Neural crest cell (in vitro differentiated cells): ENCODE data around the gene SLC5A4. TPM values are rescaled to one million over a fixed set of nuclear protein-coding genes. Genes with fewer than 3 reads are reported as not detected.
"Not testable (repeated sequence)": the region's sequence is repeated elsewhere in the genome, so short reads cannot be mapped to it uniquely, and the experiment has no call there.

Source experiments
- DNase-seq: peaks from one replicate; pipeline ENCODE4 v3.0.0; 2021; ENCODE audit warnings: low read depth, mixed read lengths, low spot score
- H3K27ac Mint-ChIP-seq: one replicate; pipeline ENCODE4 v1.8.0; 2021; ENCODE audit warnings: mild to moderate bottlenecking, mixed read lengths; ENCODE audit not compliant: unreplicated experiment
- H3K27me3 Mint-ChIP-seq: 2 replicates; pipeline ENCODE4 v1.8.0; 2021; ENCODE audit warnings: low read depth, mild to moderate bottlenecking, mixed read lengths
- H3K36me3 Mint-ChIP-seq: 2 replicates; pipeline ENCODE4 v1.8.0; 2021; ENCODE audit warnings: low read depth, mild to moderate bottlenecking, mixed read lengths
- H3K4me1 Mint-ChIP-seq: 2 replicates; pipeline ENCODE4 v1.8.0; 2021; ENCODE audit warnings: mixed read lengths
- H3K4me3 Mint-ChIP-seq: one replicate; pipeline ENCODE4 v1.8.0; 2021; ENCODE audit warnings: mild to moderate bottlenecking, mixed read lengths
- H3K9me3 Mint-ChIP-seq: 2 replicates; pipeline ENCODE4 v1.8.0; 2021; ENCODE audit warnings: mixed read lengths
- CTCF ChIP-seq: fragments of 200-600 bp; sonication (generic); conservative IDR thresholded peaks from 2 replicates; pipeline ENCODE4 v1.5.0; 2021; ENCODE audit warnings: antibody characterized with exemption, mild to moderate bottlenecking
- total RNA-seq: library from RNA; stranded (reverse); gene quantifications from 2 replicates; pipeline ENCODE4 v1.2.1, GENCODE V29; 2021

The SLC5A4 gene
- total RNA-seq, 1 donor from 2014 or later: 0.23 TPM

DNA sequence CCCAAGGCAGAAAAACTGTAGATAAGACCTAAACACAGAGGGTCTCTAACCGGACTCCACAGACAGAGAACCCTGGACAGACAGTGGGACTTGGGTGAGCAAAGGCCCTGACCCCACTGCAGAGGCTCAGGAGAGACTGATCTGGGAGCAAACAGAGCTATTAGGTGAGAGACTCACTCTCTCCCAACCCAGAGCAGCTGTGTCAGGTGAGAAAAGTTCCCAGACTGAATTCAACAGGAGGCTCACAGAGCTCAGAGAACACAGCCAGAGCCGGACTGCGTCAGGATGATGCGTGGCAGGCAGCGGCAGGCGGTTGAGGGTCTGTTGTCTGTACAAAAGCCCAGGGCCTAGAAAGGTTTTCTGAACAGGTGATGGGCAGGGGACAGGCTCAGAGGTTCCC is 55.8 kb downstream of the SLC5A4 start:
- Mint-ChIP-seq H3K4me1 (peaks cover 7% of the 10 kb centered on the region), H3K27ac (no peak overlapping the region), H3K36me3 (no peaks in the 10 kb centered on the region), H3K9me3 (no peaks in the 10 kb centered on the region), H3K4me3 (no peak overlapping the region), H3K27me3 (peaks cover 80% of the 10 kb centered on the region)
- no peak for DNase-seq
- TF ChIP-seq CTCF: no peak

DNA sequence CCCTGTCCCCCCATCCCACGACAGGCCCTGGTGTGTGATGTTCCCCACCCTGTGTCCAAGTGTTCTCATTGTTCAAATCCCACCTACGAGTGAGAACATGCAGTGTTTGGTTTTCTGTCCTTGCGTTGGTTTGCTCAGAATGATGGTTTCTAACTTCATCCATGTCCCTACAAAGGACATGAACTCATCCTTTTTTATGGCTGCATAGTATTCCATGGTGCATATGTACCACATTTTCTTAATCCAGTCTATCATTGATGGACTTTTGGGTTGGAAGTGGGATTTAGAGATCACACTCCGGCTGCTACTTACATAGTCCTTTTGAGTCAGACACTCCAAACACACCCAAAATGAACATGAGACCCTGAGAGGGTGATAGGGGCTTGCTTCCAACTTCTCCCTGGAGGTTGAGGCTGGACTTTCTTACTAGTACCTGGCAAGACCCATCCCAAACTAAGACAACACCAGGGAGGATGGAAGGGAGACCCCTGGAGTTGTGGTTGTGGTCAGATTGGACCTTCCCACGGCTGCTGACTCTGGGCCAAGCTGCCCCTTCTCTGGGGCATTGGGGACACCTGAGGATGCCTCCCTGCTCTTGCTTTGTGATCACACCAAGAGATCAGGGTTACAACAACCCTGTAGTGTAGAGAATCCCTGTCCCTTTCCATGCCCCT is 57.5 kb downstream of the SLC5A4 start:
- not testable (repeated sequence) for H3K4me1 Mint-ChIP-seq, H3K9me3 Mint-ChIP-seq, H3K36me3 Mint-ChIP-seq, H3K27ac Mint-ChIP-seq, DNase-seq, H3K4me3 Mint-ChIP-seq
- peaks cover 70% of the 10 kb centered on the region for H3K27me3 Mint-ChIP-seq

- not testable (repeated sequence) for H3K27ac Mint-ChIP-seq, H3K4me3 Mint-ChIP-seq, DNase-seq, H3K9me3 Mint-ChIP-seq, H3K4me1 Mint-ChIP-seq, H3K36me3 Mint-ChIP-seq
- peaks cover 64% of the 10 kb centered on the region for H3K27me3 Mint-ChIP-seq
Observed at GRCh38 chr22:32195900-32196299, 59.2 kb downstream of the SLC5A4 start.

DNA sequence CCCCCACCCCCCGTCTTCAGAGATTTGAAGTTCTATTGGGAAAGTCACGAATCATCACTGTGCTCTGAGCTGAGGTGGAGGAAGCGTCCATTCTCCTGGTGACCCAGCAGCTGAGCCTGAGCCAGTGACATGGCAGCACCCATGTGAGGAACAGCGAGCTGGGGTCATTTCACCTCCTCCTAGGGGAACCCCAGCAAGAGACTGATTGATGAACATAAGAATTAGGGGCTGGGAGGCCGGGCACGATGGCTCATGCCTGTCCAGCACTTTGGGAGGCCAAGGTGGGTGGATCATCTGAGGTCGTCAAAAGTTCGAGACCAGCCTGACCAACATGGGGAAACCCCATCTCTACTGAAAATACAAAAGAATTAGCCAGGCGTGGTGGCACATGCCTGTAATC is 61.8 kb downstream of the SLC5A4 start:
- DNase-seq, H3K27ac Mint-ChIP-seq, H3K4me1 Mint-ChIP-seq, H3K9me3 Mint-ChIP-seq, H3K36me3 Mint-ChIP-seq, H3K4me3 Mint-ChIP-seq: not testable (repeated sequence)
- peaks cover 59% of the 10 kb centered on the region for H3K27me3 Mint-ChIP-seq

- not testable (repeated sequence) for H3K36me3 Mint-ChIP-seq, DNase-seq, H3K9me3 Mint-ChIP-seq, H3K27ac Mint-ChIP-seq, H3K4me3 Mint-ChIP-seq, H3K4me1 Mint-ChIP-seq
- H3K27me3 Mint-ChIP-seq: peaks cover 58% of the 10 kb centered on the region
Observed at GRCh38 chr22:32191021-32191420, 64.1 kb downstream of the SLC5A4 start.

DNA sequence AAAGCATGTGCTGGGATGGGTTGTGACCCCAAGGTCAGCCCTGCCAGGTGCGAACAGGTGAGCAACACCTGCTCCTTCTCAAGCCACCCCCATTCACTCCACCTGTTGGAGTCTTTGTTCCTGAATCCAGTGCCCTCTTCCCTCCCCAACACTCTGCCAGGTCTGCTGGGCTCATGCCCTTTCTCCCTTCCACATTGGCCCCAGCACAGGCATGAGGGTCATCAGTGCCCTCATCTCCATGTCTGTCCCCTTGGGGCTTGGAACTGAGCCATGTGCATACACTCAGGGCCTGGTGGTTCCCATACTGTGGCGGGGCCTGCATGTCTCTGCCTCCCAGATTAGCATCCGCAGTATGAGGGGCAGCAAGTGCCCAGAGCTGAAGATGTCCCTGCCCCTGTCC is 69.3 kb downstream of the SLC5A4 start:
- H3K9me3 Mint-ChIP-seq: no peaks in the 10 kb centered on the region
- no peak overlapping the region for H3K27ac Mint-ChIP-seq
- no peak for TF ChIP-seq CTCF
- no peaks in the 10 kb centered on the region for H3K4me1 Mint-ChIP-seq
- H3K36me3 Mint-ChIP-seq: no peaks in the 10 kb centered on the region
- H3K27me3 Mint-ChIP-seq: peaks cover 45% of the 10 kb centered on the region
- H3K4me3 Mint-ChIP-seq: no peak overlapping the region
- no peak for DNase-seq

GRCh38 chr22:32183625-32184024 is 71.5 kb downstream of the SLC5A4 start:
- H3K36me3 Mint-ChIP-seq: no peaks in the 10 kb centered on the region
- no peaks in the 10 kb centered on the region for H3K4me1 Mint-ChIP-seq
- H3K27me3 Mint-ChIP-seq: peaks cover 45% of the 10 kb centered on the region
- H3K27ac Mint-ChIP-seq: no peak overlapping the region
- H3K9me3 Mint-ChIP-seq: no peaks in the 10 kb centered on the region
- no peak for TF ChIP-seq CTCF
- H3K4me3 Mint-ChIP-seq: no peak overlapping the region
- no peak for DNase-seq
